K562 (cell line): ENCODE measurements around the gene TAAR9. TPM values are rescaled to one million over a fixed set of nuclear protein-coding genes. Genes with fewer than 3 reads are reported as not detected.

Source experiments
- BCOR ChIP-seq: fragments of 450-650 bp; IDR thresholded peaks from 2 replicates; pipeline ENCODE4 v1.6.1; 2016
- DDX20 ChIP-seq: fragments of 450-650 bp; IDR thresholded peaks from 2 replicates; pipeline ENCODE4 v1.6.1; 2016; ENCODE audit warnings: missing genetic modification characterization, low read depth, mild to moderate bottlenecking, missing compliant biosample characterization, moderate library complexity
- FOXA3 ChIP-seq, 2 experiments: fragments of 450-650 bp in 1 of 2; sonication (generic) in 1 of 2; formaldehyde crosslinking; IDR thresholded peaks in 1 of 2; conservative IDR thresholded peaks in 1 of 2; 2 replicates each; pipeline versions ENCODE4 v1.4.0 to v1.8.0; 2020 to 2022; ENCODE audit warnings: mild to moderate bottlenecking in 2 of 2, missing genetic modification reagents in 1 of 2
- JUNB ChIP-seq: fragments of 450-650 bp; formaldehyde crosslinking; conservative IDR thresholded peaks from 2 replicates; pipeline ENCODE4 v1.4.0; 2020; ENCODE audit warnings: mild to moderate bottlenecking
- NR2C2 ChIP-seq, 2 experiments: fragments of 200-800 bp in 1 of 2; sonication (Bioruptor generic) in 1 of 2; sonication (generic) in 1 of 2; formaldehyde crosslinking in 1 of 2; IDR thresholded peaks; 2 replicates each; pipeline versions ENCODE4 v1.6.1 to v1.8.0; 2016 to 2022; ENCODE audit warnings: mild to moderate bottlenecking in 1 of 2, missing compliant biosample characterization in 1 of 2, missing genetic modification characterization in 1 of 2, missing genetic modification reagents in 1 of 2
- SMARCE1 ChIP-seq: fragments of 450-650 bp; IDR thresholded peaks from 2 replicates; pipeline ENCODE4 v1.7.1; 2016; ENCODE audit warnings: mild to moderate bottlenecking
- TCF7L2 ChIP-seq: fragments of 150-350 bp; IDR thresholded peaks from 2 replicates; pipeline ENCODE4 v1.6.1; 2016; ENCODE audit warnings: low read depth, mild to moderate bottlenecking, low read length, moderate library complexity
- TEAD1 ChIP-seq, 2 experiments: fragments of 450-650 bp in 1 of 2; sonication (generic) in 1 of 2; formaldehyde crosslinking; IDR thresholded peaks; 2 replicates each; pipeline versions ENCODE4 v1.4.0 to v1.8.0; 2020 to 2022; ENCODE audit warnings: mild to moderate bottlenecking in 2 of 2, missing genetic modification reagents in 1 of 2
- ZFP36 ChIP-seq: fragments of 150-350 bp; IDR thresholded peaks from 2 replicates; pipeline ENCODE4 v1.6.1; 2018; ENCODE audit warnings: low read length, low read depth; ENCODE audit not compliant: partially characterized antibody
- ZNF232 ChIP-seq: sonication (generic); formaldehyde crosslinking; IDR thresholded peaks from 2 replicates; pipeline ENCODE4 v1.8.0; 2022; ENCODE audit warnings: mild to moderate bottlenecking, missing genetic modification reagents
- ZNF398 ChIP-seq: fragments of 250-450 bp; sonication (Bioruptor Pico); IDR thresholded peaks from 2 replicates; pipeline ENCODE4 v1.8.0; 2021; ENCODE audit warnings: moderate library complexity, mild to moderate bottlenecking, inconsistent platforms
- ZNF764 ChIP-seq: fragments of 250-450 bp; sonication (Bioruptor Pico); IDR thresholded peaks from 2 replicates; pipeline ENCODE4 v1.4.0; 2020; ENCODE audit warnings: low read depth, mild to moderate bottlenecking, moderate library complexity
- ZSCAN32 ChIP-seq: fragments of 450-650 bp; formaldehyde crosslinking; IDR thresholded peaks from 2 replicates; pipeline ENCODE4 v1.4.0; 2020; ENCODE audit warnings: mild to moderate bottlenecking, moderate library complexity
- polyA plus RNA-seq, 8 experiments: library from polyadenylated mRNA; depleted of rRNA in 4 of 8; stranded (reverse) in 5 of 8; unstranded in 3 of 8; fragments of >200 nt; fragmentation: Nextera tagmentation in 2 of 8; fragmentation: Illumina TruSeq in 1 of 8; extraction: Ambion mirVana in 2 of 8; extraction: Trizol in 1 of 8; gene quantifications; 2 replicates each; pipeline versions ENCODE4 v1.2.1 to v1.2.3, GENCODE V29; 2011 to 2014; ENCODE audit warnings: inconsistent platforms in 1 of 8, missing spikeins in 1 of 8
- total RNA-seq, 7 experiments: library from RNA; depleted of rRNA in 6 of 7; stranded (reverse); fragments of >200 nt in 6 of 7; fragmentation: Illumina TruSeq in 2 of 7; extraction: Trizol in 2 of 7; gene quantifications; 2 replicates each; pipeline versions ENCODE4 v1.2.1 to v1.2.3, GENCODE V29; 2011 to 2021; ENCODE audit warnings: low replicate concordance in 1 of 7
- TF ChIP-seq, protein P1 (sequence below), 3 experiments: fragments of 200-800 bp in 1 of 3; fragments of 250-450 bp in 1 of 3; fragments of 450-650 bp in 1 of 3; sonication (Bioruptor Pico) in 1 of 3; sonication (Bioruptor generic) in 1 of 3; formaldehyde crosslinking in 1 of 3; IDR thresholded peaks; 2 replicates each; pipeline versions ENCODE4 v1.6.1 to v1.8.0; 2016 to 2022; ENCODE audit warnings: mild to moderate bottlenecking in 2 of 3, missing genetic modification characterization in 2 of 3, missing compliant biosample characterization in 1 of 3, moderate library complexity in 1 of 3
- TF ChIP-seq, protein P2 (sequence below): fragments of 450-650 bp; formaldehyde crosslinking; IDR thresholded peaks from 2 replicates; pipeline ENCODE4 v1.4.0; 2020; ENCODE audit warnings: mild to moderate bottlenecking, mixed read lengths
- TF ChIP-seq, protein P3 (sequence below), 2 experiments: fragments of 450-650 bp; conservative IDR thresholded peaks; 2 replicates each; pipeline ENCODE4 v1.6.1; 2017; ENCODE audit warnings: mild to moderate bottlenecking in 2 of 2, moderate library complexity in 2 of 2

The TAAR9 gene
- total and polyA plus RNA-seq, 9 of the 15 experiments (the other 6 are each of a cell fraction or from before 2014, with no cell fraction given) = not detected

GRCh38 chr6:132512638-132513632, 25.1 kb upstream of the TAAR9 start, which contains the start of gene STX7 (continued):
- TF ChIP-seq, protein P1, sequence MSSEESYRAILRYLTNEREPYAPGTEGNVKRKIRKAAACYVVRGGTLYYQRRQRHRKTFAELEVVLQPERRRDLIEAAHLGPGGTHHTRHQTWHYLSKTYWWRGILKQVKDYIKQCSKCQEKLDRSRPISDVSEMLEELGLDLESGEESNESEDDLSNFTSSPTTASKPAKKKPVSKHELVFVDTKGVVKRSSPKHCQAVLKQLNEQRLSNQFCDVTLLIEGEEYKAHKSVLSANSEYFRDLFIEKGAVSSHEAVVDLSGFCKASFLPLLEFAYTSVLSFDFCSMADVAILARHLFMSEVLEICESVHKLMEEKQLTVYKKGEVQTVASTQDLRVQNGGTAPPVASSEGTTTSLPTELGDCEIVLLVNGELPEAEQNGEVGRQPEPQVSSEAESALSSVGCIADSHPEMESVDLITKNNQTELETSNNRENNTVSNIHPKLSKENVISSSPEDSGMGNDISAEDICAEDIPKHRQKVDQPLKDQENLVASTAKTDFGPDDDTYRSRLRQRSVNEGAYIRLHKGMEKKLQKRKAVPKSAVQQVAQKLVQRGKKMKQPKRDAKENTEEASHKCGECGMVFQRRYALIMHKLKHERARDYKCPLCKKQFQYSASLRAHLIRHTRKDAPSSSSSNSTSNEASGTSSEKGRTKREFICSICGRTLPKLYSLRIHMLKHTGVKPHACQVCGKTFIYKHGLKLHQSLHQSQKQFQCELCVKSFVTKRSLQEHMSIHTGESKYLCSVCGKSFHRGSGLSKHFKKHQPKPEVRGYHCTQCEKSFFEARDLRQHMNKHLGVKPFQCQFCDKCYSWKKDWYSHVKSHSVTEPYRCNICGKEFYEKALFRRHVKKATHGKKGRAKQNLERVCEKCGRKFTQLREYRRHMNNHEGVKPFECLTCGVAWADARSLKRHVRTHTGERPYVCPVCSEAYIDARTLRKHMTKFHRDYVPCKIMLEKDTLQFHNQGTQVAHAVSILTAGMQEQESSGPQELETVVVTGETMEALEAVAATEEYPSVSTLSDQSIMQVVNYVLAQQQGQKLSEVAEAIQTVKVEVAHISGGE (CRISPR knock-in tag; IDR thresholded peaks at IDR 0.05) = peak in 1 of 3 experiments; percentile 69; a peak in 2 of 6 replicates
- no peak for TF ChIP-seq ZNF398
- TF ChIP-seq, protein P2, sequence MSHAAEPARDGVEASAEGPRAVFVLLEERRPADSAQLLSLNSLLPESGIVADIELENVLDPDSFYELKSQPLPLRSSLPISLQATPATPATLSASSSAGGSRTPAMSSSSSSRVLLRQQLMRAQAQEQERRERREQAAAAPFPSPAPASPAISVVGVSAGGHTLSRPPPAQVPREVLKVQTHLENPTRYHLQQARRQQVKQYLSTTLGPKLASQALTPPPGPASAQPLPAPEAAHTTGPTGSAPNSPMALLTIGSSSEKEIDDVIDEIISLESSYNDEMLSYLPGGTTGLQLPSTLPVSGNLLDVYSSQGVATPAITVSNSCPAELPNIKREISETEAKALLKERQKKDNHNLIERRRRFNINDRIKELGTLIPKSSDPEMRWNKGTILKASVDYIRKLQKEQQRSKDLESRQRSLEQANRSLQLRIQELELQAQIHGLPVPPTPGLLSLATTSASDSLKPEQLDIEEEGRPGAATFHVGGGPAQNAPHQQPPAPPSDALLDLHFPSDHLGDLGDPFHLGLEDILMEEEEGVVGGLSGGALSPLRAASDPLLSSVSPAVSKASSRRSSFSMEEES (CRISPR knock-in tag) = no peak
- TF ChIP-seq, protein P3, sequence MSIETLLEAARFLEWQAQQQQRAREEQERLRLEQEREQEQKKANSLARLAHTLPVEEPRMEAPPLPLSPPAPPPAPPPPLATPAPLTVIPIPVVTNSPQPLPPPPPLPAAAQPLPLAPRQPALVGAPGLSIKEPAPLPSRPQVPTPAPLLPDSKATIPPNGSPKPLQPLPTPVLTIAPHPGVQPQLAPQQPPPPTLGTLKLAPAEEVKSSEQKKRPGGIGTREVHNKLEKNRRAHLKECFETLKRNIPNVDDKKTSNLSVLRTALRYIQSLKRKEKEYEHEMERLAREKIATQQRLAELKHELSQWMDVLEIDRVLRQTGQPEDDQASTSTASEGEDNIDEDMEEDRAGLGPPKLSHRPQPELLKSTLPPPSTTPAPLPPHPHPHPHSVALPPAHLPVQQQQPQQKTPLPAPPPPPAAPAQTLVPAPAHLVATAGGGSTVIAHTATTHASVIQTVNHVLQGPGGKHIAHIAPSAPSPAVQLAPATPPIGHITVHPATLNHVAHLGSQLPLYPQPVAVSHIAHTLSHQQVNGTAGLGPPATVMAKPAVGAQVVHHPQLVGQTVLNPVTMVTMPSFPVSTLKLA (conservative IDR thresholded peaks at IDR 0.05) = peak; percentile 82 to 89
- TF ChIP-seq ZSCAN32 (CRISPR knock-in tag) = no peak
- no peak for TF ChIP-seq ZNF764
- TF ChIP-seq TEAD1 (CRISPR knock-in tag; IDR thresholded peaks at IDR 0.05) = peak in 1 of 2 experiments; percentile 91; a peak in 2 of 4 replicates
- no peak for TF ChIP-seq NR2C2 (CRISPR knock-in tag; IDR thresholded peaks at IDR 0.05)
- no peak for TF ChIP-seq NR2C2 (tag; IDR thresholded peaks at IDR 0.05)
- no peak for TF ChIP-seq JUNB
- no peak for TF ChIP-seq DDX20
- TF ChIP-seq ZFP36 = no peak
- peak in 1 of 2 experiments; percentile 70; a peak in 2 of 4 replicates for TF ChIP-seq FOXA3 (CRISPR knock-in tag; conservative IDR thresholded peaks at IDR 0.05 in 1 of 2, IDR thresholded peaks at IDR 0.05 in 1 of 2)
- no peak for TF ChIP-seq TCF7L2
- no peak for TF ChIP-seq ZNF232 (CRISPR knock-in tag)
- no peak for TF ChIP-seq BCOR
- peak; percentile 38; the same call in 1 of the 2 replicates for TF ChIP-seq SMARCE1
